ENCODE measurements around the gene B3GALT6. TPM values are rescaled to one million over a fixed set of nuclear protein-coding genes. Genes with fewer than 3 reads are reported as not detected.

Gene B3GALT6
- polyA plus RNA-seq, 2 donors: 4.5 to 6.7 TPM

DNA sequence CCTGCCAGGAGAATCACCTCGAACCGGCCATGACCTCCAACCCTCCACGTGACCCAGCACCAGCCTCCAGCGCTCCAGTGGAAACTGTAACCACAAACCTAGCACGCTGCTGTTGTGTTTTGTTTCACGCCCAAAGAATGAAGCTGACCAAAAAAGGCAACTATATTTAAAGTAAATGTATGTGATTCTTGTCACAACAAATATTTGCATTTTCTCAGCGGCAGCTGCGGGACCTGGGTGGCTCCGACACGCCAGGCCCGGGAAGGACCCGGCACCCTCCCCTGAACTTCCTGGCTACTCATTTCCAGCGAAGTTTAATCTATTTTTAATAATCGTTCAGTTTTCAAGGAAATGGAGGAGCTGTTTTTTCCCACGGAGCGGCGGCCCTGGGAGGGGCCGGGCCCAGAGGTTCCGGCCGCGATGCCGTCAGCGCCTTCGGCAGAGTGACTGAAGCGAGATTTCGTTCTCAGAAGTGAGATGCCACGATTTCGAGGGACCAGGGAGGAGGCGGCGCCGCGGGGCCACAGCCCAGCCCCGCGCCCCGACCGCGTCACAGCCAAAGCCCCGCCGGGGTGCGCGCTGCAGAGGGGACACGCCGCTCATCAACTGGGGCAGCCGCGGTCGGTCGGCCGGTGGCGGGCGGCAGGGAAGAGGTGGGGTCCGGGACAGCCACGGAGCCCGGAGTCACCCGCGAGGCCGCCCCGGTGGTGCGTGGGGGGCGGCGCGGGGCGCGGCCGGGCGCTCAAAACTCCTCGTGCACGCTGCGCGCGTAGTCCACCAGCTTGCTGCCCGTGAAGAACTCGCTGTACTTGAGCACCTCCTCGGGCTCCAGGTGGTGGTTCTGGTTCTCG lies 15.0 kb upstream of the B3GALT6 start:
- H3K4me1 ChIP-seq (ENCODE audit: control insufficient read depth in 2 of 2, insufficient read depth in 2 of 2, low read length in 1 of 2): peaks cover 4 to 18% of the 10 kb centered on the region in 2 donors
- H3K4me3 ChIP-seq (ENCODE audit: low read depth in 1 of 2, low read length in 2 of 2): no peak overlapping the region
- H3K27ac ChIP-seq (ENCODE audit: low read depth in 2 of 2, low read length in 1 of 2): no peak overlapping the region
- 89 to 92% methylated on average over 58 to 74 of the region's 74 CpGs for WGBS, 2 donors
- peaks cover 10 to 47% of the 10 kb centered on the region in 2 donors for H3K36me3 ChIP-seq (ENCODE audit: control insufficient read depth in 2 of 2, insufficient read depth in 2 of 2, low read length in 1 of 2)
- H3K27me3 ChIP-seq (ENCODE audit: control insufficient read depth in 1 of 2, insufficient read depth in 2 of 2, low read length in 2 of 2): no peaks in the 10 kb centered on the region
- no peaks in the 10 kb centered on the region for H3K9me3 ChIP-seq (ENCODE audit: control insufficient read depth in 2 of 2, insufficient read depth in 1 of 2, low read depth in 1 of 2, low read length in 1 of 2)

DNA sequence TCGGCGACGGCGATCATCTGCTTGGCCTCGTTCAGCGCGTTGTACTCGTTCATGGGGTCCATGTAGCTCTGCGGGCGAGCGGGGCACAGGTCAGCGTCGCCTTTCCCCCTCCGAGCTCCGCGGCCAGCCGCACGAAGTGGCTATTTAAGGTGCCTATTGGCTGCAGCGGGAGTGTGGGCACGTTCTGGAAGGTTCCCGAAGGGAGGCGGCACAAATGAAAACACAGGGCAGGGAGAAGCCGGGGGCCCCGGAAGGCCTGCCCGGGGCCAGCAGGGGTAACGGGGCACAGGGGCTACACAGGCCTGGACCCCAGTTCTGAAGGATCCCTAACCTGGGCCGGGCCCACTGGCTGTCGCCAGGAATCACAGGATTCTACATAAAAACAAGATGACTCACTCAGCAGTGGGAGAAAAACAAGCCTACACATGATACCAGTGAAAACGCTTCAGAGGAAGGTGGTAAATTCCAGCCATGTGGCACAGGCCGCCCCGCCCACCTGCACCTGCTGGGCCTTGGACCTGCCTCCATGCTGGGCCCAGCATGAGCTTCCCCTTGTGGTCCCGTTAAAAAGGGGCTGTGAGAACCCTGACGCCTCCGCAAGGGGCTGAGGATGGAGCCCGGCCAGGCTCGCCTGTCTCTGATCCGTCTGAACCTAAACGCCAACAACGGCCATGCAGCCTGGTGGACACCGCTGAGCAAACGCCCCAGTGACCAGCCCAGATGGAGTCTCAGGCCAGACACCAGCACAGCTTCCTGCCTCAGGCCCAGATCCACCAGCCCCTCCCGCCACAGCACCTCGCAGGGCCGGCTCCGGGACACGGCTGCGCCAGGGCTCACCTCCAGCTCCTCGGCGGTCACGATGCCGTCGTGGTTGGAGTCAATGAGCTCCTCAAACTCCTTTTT lies 14.2 kb upstream of the B3GALT6 start:
- peaks cover 14 to 53% of the 10 kb centered on the region in 2 donors for H3K36me3 ChIP-seq (ENCODE audit: control insufficient read depth in 2 of 2, insufficient read depth in 2 of 2, low read length in 1 of 2)
- H3K9me3 ChIP-seq (ENCODE audit: control insufficient read depth in 2 of 2, insufficient read depth in 1 of 2, low read depth in 1 of 2, low read length in 1 of 2): peaks cover 0 to 2% of the 10 kb centered on the region in 2 donors
- WGBS, 2 donors: 81 to 84% methylated on average over 52 of the region's 52 CpGs
- peaks cover 6 to 23% of the 10 kb centered on the region in 2 donors for H3K4me1 ChIP-seq (ENCODE audit: control insufficient read depth in 2 of 2, insufficient read depth in 2 of 2, low read length in 1 of 2)
- H3K27me3 ChIP-seq (ENCODE audit: control insufficient read depth in 1 of 2, insufficient read depth in 2 of 2, low read length in 2 of 2): no peaks in the 10 kb centered on the region
- H3K4me3 ChIP-seq (ENCODE audit: low read depth in 1 of 2, low read length in 2 of 2): no peak overlapping the region
- H3K27ac ChIP-seq (ENCODE audit: low read depth in 2 of 2, low read length in 1 of 2): no peak overlapping the region

DNA sequence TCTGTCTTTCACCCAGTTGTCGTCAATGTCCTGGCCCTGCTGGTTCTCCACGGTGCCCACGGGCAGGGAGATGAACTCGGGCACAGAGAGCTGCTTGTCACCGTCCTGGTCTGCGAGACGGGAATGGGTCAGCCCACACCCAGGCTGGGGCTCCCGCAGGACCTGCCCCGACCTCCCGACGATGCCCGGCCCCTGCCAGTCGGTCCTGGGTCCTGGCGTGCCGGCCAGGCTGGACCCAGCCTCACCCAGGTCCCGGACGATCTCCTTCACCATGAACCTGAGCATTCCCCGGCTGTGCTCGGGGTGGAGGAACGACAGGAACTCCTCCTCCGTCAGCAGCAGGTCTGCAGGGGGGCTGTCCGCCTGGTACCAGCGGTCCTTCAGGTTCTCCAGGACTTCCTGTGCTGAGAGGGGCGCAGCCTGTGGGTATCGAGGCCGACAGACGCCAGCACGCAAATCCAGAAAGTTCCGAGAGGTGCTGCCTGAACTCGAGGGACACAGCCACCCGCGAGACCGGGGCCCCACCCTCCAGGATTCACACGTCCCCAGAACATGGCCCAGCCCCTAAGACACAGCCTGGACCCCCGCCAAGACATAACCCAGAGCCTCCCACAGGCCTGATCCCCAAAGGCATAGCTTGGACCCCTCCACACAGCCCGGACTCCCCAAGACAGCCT lies 13.4 kb upstream of the B3GALT6 start:
- 91 to 94% methylated on average over 36 of the region's 36 CpGs for WGBS, 2 donors
- no peaks in the 10 kb centered on the region for H3K27me3 ChIP-seq (ENCODE audit: control insufficient read depth in 1 of 2, insufficient read depth in 2 of 2, low read length in 2 of 2)
- H3K27ac ChIP-seq (ENCODE audit: low read depth in 2 of 2, low read length in 1 of 2): no peak overlapping the region
- no peak overlapping the region for H3K4me3 ChIP-seq (ENCODE audit: low read depth in 1 of 2, low read length in 2 of 2)
- peaks cover 6 to 18% of the 10 kb centered on the region in 2 donors for H3K4me1 ChIP-seq (ENCODE audit: control insufficient read depth in 2 of 2, insufficient read depth in 2 of 2, low read length in 1 of 2)
- peaks cover 0 to 3% of the 10 kb centered on the region in 2 donors for H3K9me3 ChIP-seq (ENCODE audit: control insufficient read depth in 2 of 2, insufficient read depth in 1 of 2, low read depth in 1 of 2, low read length in 1 of 2)
- peaks cover 14 to 60% of the 10 kb centered on the region in 2 donors for H3K36me3 ChIP-seq (ENCODE audit: control insufficient read depth in 2 of 2, insufficient read depth in 2 of 2, low read length in 1 of 2)

DNA sequence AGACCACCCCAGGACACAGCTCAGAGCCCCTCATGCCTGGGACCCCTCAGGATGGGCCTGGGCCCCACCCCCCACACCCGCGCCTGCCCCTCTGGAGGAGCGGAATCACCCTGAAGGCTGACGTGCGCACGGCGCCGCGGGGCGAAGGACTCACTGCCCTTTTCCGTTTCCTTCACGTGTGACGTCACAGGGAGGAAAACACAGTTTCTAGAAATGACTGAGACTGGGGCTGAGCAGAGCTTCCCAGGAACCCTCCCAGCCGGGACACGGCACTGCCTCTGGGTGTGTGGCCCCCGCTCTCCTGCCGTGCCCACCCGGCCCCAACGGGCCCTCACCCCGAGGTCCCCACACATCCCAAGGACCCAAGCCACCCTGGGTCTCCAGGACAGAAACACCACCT lies 12.7 kb upstream of the B3GALT6 start:
- Histone ChIP-seq H3K9me3 (ENCODE audit: control insufficient read depth in 2 of 2, insufficient read depth in 1 of 2, low read depth in 1 of 2, low read length in 1 of 2) (peaks cover 0 to 3% of the 10 kb centered on the region in 2 donors), H3K27ac (ENCODE audit: low read depth in 2 of 2, low read length in 1 of 2) (no peak overlapping the region), H3K4me3 (ENCODE audit: low read depth in 1 of 2, low read length in 2 of 2) (no peak overlapping the region), H3K4me1 (ENCODE audit: control insufficient read depth in 2 of 2, insufficient read depth in 2 of 2, low read length in 1 of 2) (peaks cover 6 to 16% of the 10 kb centered on the region in 2 donors), H3K27me3 (ENCODE audit: control insufficient read depth in 1 of 2, insufficient read depth in 2 of 2, low read length in 2 of 2) (no peaks in the 10 kb centered on the region), H3K36me3 (ENCODE audit: control insufficient read depth in 2 of 2, insufficient read depth in 2 of 2, low read length in 1 of 2) (peaks cover 14 to 64% of the 10 kb centered on the region in 2 donors)
- 86% methylated on average over 20 of the region's 20 CpGs for WGBS, 2 donors

DNA sequence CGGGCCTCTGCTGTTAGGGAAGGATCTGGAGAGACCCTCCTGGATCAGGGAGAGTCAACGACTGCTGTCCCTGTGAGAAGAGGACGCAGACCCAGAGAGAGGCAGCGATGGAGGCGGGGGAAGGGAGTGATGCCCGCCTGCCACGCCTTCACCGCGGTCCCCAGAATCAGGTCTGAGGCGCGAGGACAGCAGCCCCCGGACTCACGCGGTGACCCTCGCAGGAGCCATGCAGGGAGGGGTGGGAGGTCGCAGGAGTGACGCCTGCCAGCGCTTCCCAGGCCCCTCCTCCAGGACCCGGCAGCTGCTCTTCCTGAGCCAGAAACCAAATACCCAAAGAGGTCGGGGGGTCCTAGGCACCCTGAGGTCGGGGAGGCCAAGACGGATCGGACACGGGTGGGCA lies 11.8 kb upstream of the B3GALT6 start:
- Histone ChIP-seq H3K27me3 (ENCODE audit: control insufficient read depth in 1 of 2, insufficient read depth in 2 of 2, low read length in 2 of 2) (no peaks in the 10 kb centered on the region), H3K27ac (ENCODE audit: low read depth in 2 of 2, low read length in 1 of 2) (no peak overlapping the region), H3K9me3 (ENCODE audit: control insufficient read depth in 2 of 2, insufficient read depth in 1 of 2, low read depth in 1 of 2, low read length in 1 of 2) (peaks cover 0 to 3% of the 10 kb centered on the region in 2 donors), H3K4me1 (ENCODE audit: control insufficient read depth in 2 of 2, insufficient read depth in 2 of 2, low read length in 1 of 2) (peaks cover 8 to 19% of the 10 kb centered on the region in 2 donors), H3K36me3 (ENCODE audit: control insufficient read depth in 2 of 2, insufficient read depth in 2 of 2, low read length in 1 of 2) (peaks cover 16 to 71% of the 10 kb centered on the region in 2 donors), H3K4me3 (ENCODE audit: low read depth in 1 of 2, low read length in 2 of 2) (no peak overlapping the region)
- 89 to 90% methylated on average over 24 of the region's 24 CpGs for WGBS, 2 donors

DNA sequence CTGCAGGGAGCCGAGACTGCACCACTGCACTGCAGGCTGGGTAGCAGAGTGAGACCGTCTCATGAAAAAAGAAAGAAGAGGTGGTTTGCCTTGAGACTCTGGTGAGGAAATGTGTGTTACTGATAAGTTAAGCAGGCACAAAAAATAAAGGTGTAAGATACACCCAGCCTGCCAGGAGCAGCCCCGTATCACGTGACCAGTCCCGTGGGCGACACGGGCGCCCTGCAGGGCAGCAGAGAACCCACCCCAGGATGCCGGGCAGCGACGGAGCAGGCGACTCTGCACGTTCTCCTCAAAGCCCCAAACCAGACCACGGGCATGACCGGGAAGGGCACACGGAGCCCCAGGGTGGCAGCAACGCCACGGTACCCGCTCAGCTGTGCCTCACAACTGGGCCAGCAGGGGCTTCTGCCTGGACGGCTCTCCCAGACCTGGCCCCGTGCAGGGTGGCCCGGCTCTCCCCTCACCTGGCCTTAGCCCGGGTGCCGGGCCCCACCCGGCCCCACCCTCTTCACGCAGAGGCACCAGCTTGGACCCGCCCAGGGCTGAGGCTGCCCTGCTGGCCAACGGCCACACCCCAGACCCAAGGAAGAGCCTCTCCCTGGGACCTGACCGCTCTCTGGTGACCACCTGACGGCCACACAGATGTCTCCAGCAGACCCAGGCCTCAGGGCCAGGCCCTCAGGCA lies 10.0 kb upstream of the B3GALT6 start:
- Histone ChIP-seq H3K36me3 (ENCODE audit: control insufficient read depth in 2 of 2, insufficient read depth in 2 of 2, low read length in 1 of 2) (peaks cover 16 to 77% of the 10 kb centered on the region in 2 donors), H3K27me3 (ENCODE audit: control insufficient read depth in 1 of 2, insufficient read depth in 2 of 2, low read length in 2 of 2) (no peaks in the 10 kb centered on the region), H3K9me3 (ENCODE audit: control insufficient read depth in 2 of 2, insufficient read depth in 1 of 2, low read depth in 1 of 2, low read length in 1 of 2) (peaks cover 0 to 3% of the 10 kb centered on the region in 2 donors), H3K4me3 (ENCODE audit: low read depth in 1 of 2, low read length in 2 of 2) (no peak overlapping the region), H3K4me1 (ENCODE audit: control insufficient read depth in 2 of 2, insufficient read depth in 2 of 2, low read length in 1 of 2) (peaks cover 10 to 25% of the 10 kb centered on the region in 2 donors), H3K27ac (ENCODE audit: low read depth in 2 of 2, low read length in 1 of 2) (no peak overlapping the region)
- 78 to 85% methylated on average over 30 of the region's 30 CpGs for WGBS, 2 donors

DNA sequence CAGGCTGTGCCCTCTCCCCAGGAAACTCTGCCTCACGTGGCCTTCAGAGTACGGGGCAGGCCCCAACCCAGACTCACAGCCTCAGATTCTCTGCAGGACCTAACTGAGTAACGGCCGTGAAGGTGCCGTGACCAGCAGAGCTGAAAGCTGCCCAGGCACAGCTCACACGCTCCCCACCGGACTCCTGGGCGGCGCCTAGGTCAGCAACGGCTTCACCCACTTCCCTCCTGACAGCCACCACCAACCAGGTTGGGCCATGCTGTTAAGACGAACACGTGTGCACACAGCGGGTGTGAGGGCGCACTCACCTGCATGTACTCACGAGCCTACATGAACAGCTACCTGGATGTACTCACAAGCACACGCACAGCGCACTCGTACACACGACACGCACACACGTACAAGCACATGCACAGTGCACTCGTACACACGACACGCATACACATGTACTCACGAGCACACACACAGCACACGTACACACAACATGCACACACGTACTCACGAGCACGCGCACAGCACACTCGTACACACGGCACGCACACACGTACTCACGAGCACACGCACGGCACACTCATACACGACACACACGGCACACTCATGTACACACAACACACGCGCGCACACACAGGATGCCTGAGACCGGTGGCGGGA lies 9.3 kb upstream of the B3GALT6 start:
- WGBS, 2 donors: 92 to 96% methylated on average over 44 of the region's 44 CpGs
- Histone ChIP-seq H3K27me3 (ENCODE audit: control insufficient read depth in 1 of 2, insufficient read depth in 2 of 2, low read length in 2 of 2) (no peaks in the 10 kb centered on the region), H3K36me3 (ENCODE audit: control insufficient read depth in 2 of 2, insufficient read depth in 2 of 2, low read length in 1 of 2) (peaks cover 17 to 76% of the 10 kb centered on the region in 2 donors), H3K4me1 (ENCODE audit: control insufficient read depth in 2 of 2, insufficient read depth in 2 of 2, low read length in 1 of 2) (peaks cover 10 to 24% of the 10 kb centered on the region in 2 donors), H3K27ac (ENCODE audit: low read depth in 2 of 2, low read length in 1 of 2) (no peak overlapping the region), H3K4me3 (ENCODE audit: low read depth in 1 of 2, low read length in 2 of 2) (no peak overlapping the region), H3K9me3 (ENCODE audit: control insufficient read depth in 2 of 2, insufficient read depth in 1 of 2, low read depth in 1 of 2, low read length in 1 of 2) (peaks cover 0 to 3% of the 10 kb centered on the region in 2 donors)

DNA sequence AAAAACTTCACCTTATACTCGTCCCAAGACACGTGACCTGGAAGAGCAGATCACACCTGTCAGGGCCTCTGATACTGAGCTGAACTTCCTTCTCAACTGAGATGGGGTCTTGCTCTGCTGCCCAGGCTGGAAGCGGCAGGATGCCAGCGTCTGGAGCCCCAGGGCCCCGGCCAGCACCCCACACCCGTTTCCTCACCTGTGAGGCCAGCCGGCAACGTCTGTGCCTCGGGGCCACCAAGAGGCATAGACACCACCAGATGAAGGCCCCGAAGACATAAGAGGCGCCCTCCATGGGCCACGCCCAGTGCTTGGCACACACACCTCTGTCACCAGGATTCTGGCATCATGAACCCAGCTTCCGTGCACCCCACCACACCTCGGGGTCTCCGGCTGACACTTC lies 8.7 kb upstream of the B3GALT6 start:
- Histone ChIP-seq H3K27ac (ENCODE audit: low read depth in 2 of 2, low read length in 1 of 2) (no peak overlapping the region), H3K4me1 (ENCODE audit: control insufficient read depth in 2 of 2, insufficient read depth in 2 of 2, low read length in 1 of 2) (peaks cover 7 to 20% of the 10 kb centered on the region in 2 donors), H3K9me3 (ENCODE audit: control insufficient read depth in 2 of 2, insufficient read depth in 1 of 2, low read depth in 1 of 2, low read length in 1 of 2) (peaks cover 0 to 3% of the 10 kb centered on the region in 2 donors), H3K27me3 (ENCODE audit: control insufficient read depth in 1 of 2, insufficient read depth in 2 of 2, low read length in 2 of 2) (no peaks in the 10 kb centered on the region), H3K36me3 (ENCODE audit: control insufficient read depth in 2 of 2, insufficient read depth in 2 of 2, low read length in 1 of 2) (peaks cover 23 to 79% of the 10 kb centered on the region in 2 donors), H3K4me3 (ENCODE audit: low read depth in 1 of 2, low read length in 2 of 2) (no peak overlapping the region)
- WGBS, 2 donors: 94 to 95% methylated on average over 15 of the region's 15 CpGs

All from esophagus (tissue), 2 donors.